HepG2 (cell line): Measurements from ENCODE around the gene MXD1. TPM values are rescaled to one million over a fixed set of nuclear protein-coding genes. Genes with fewer than 3 reads are reported as not detected.

Experiments used
- ATAC-seq: fragments of 200-7000 bp; cut with Tn5 transposase; 3 replicates; pipeline ENCODE4 v1.9.1; 2020; ENCODE audit warnings: mild to moderate bottlenecking, moderate library complexity
- BruUV-seq: library from RNA; stranded (reverse); fragments of 400-500 nt; replicated peaks from 2 replicates; lab custom pipeline; 2021; lab: Mats Ljungman, UMichigan
- CTCF ChIA-PET: fragments of 300-600 bp; formaldehyde crosslinking; extraction: SDS; loops from one replicate; lab custom pipeline; 2021; ENCODE audit warnings: low total read pairs, inconsistent platforms, low intra/inter-chr PET ratio; lab: Yijun Ruan, JAX
- POLR2A ChIA-PET: fragments of 350-600 bp; sonication (Branson Sonifier 250); formaldehyde crosslinking; loops from one replicate; lab custom pipeline; 2020; ENCODE audit warnings: antibody characterized with exemption, inconsistent platforms; lab: Yijun Ruan, JAX
- DNase-seq: peaks from one replicate; pipeline ENCODE4 v3.0.0-alpha.2; 2015; ENCODE audit warnings: low spot score
- FAIRE-seq: peaks from 3 replicates; lab custom pipeline; 2011; peaks lifted over from hg19 to GRCh38; lab: Jason Lieb, UNC
- H2AFZ ChIP-seq: one replicate; pipeline ENCODE4 v1.6.1; 2011; ENCODE audit warnings: low read length, inconsistent platforms
- H3K27ac ChIP-seq: fragments of 300-600 bp; 3 replicates; pipeline ENCODE4 v1.8.0; 2011; ENCODE audit warnings: mixed run types, mild to moderate bottlenecking, mixed read lengths, low read length, inconsistent platforms; ENCODE audit not compliant: insufficient read depth; ENCODE audit errors: extremely low read length
- H3K27me3 ChIP-seq, 2 experiments: fragments of 200-600 bp in 1 of 2; 2 replicates in 1 of 2; 3 replicates in 1 of 2; pipeline versions ENCODE4 v1.6.0 to v1.8.0; 2011; ENCODE audit warnings: low read length in 2 of 2, mild to moderate bottlenecking in 2 of 2, moderate library complexity in 2 of 2, inconsistent platforms in 1 of 2; ENCODE audit not compliant: insufficient read depth in 2 of 2, control insufficient read depth in 1 of 2
- H3K36me3 ChIP-seq, 2 experiments: fragments of 200-600 bp in 1 of 2; replicated peaks in 1 of 2; 2 replicates in 1 of 2; 3 replicates in 1 of 2; pipeline versions ENCODE4 v1.5.1 to v1.8.0; 2011; ENCODE audit warnings: low read length in 2 of 2, inconsistent platforms in 1 of 2; ENCODE audit not compliant: insufficient read depth in 2 of 2, control insufficient read depth in 1 of 2
- H3K4me1 ChIP-seq: 2 replicates; pipeline ENCODE4 v1.5.1; 2012; ENCODE audit warnings: low read length, inconsistent platforms; ENCODE audit not compliant: insufficient read depth
- H3K4me2 ChIP-seq: 2 replicates; pipeline ENCODE4 v1.6.0; 2011; ENCODE audit warnings: low read depth, low read length, inconsistent platforms
- H3K4me3 ChIP-seq, 3 experiments: fragments of 200-600 bp in 1 of 3; sonication (generic), shearing (Covaris generic) in 1 of 3; replicated peaks in 1 of 3; 2 replicates each; pipeline ENCODE4 v1.5.1; 2011 to 2016; ENCODE audit warnings: low read length in 3 of 3, inconsistent platforms in 2 of 3, low read depth in 2 of 3, mild to moderate bottlenecking in 2 of 3, control low read depth in 1 of 3, mixed read lengths in 1 of 3; ENCODE audit not compliant: insufficient read depth in 1 of 3
- H3K79me2 ChIP-seq: one replicate; pipeline ENCODE4 v1.6.1; 2011; ENCODE audit warnings: low read length, inconsistent platforms; ENCODE audit not compliant: insufficient read depth
- H3K9ac ChIP-seq: 2 replicates; pipeline ENCODE4 v1.6.0; 2011; ENCODE audit warnings: mild to moderate bottlenecking, low read depth, low read length, inconsistent platforms; ENCODE audit not compliant: insufficient read depth
- H3K9me3 ChIP-seq: 2 replicates; pipeline ENCODE4 v1.5.1; 2012; ENCODE audit warnings: mild to moderate bottlenecking, low read length
- H4K20me1 ChIP-seq: 2 replicates; pipeline ENCODE4 v1.6.0; 2011; ENCODE audit warnings: inconsistent platforms, mild to moderate bottlenecking, low read length, moderate library complexity; ENCODE audit not compliant: insufficient read depth
- MAFF ChIP-seq: IDR thresholded peaks from 2 replicates; pipeline ENCODE4 v1.6.1; 2011; ENCODE audit warnings: low read depth, low read length, improper control_type of control experiment
- SMARCE1 ChIP-seq: fragments of 450-650 bp; IDR thresholded peaks from 2 replicates; pipeline ENCODE4 v1.6.1; 2017; ENCODE audit warnings: borderline replicate concordance
- TEAD2 ChIP-seq: sonication (generic); formaldehyde crosslinking; IDR thresholded peaks from 2 replicates; pipeline ENCODE4 v1.9.0; 2021; ENCODE audit warnings: missing genetic modification reagents
- WGBS: methylation state at CpG from one replicate; pipeline ENCODE4 v1.1.6; 2017; ENCODE audit warnings: low lambda C conversion rate; 5-methylcytosine and 5-hydroxymethylcytosine counted together
- in situ Hi-C: cut with HindIII; loops from 2 replicates; pipeline ENCODE4 v1.10.0; 2017; ENCODE audit warnings: low pct_unique_long_range_greater_than_20kb; ENCODE audit not compliant: extremely low pct_ligation_motif_present
- intact Hi-C: fragments of 100-400 bp; cut with micrococcal nuclease; formaldehyde crosslinking; loops from one replicate; pipeline ENCODE4 v1.10.0; 2022; ENCODE audit not compliant: unreplicated experiment
- polyA plus RNA-seq, 8 experiments: library from polyadenylated mRNA; depleted of rRNA in 3 of 8; stranded (reverse) in 7 of 8; unstranded in 1 of 8; fragments of >200 nt; fragmentation: Illumina TruSeq in 4 of 8; extraction: Trizol in 4 of 8; gene quantifications; 2 replicates each; pipeline versions ENCODE4 v1.2.1 to v1.2.3, GENCODE V29; 2011 to 2016; ENCODE audit warnings: low read depth in 4 of 8, missing spikeins in 1 of 8, mixed read lengths in 1 of 8; ENCODE audit not compliant: insufficient read depth in 1 of 8
- total RNA-seq, 5 experiments: library from RNA; depleted of rRNA; stranded (reverse); fragments of >200 nt; fragmentation: Illumina TruSeq; extraction: Trizol; gene quantifications; 2 replicates each; pipeline ENCODE4 v1.2.3, GENCODE V29; 2016; ENCODE audit warnings: low read depth in 1 of 5
- TF ChIP-seq, protein P1 (sequence below): sonication (generic); formaldehyde crosslinking; IDR thresholded peaks from 2 replicates; pipeline ENCODE4 v1.4.0; 2020; ENCODE audit warnings: low read depth, mild to moderate bottlenecking, missing genetic modification reagents
- TF ChIP-seq, protein P2 (sequence below): IDR thresholded peaks from 2 replicates; pipeline ENCODE4 v1.6.1; 2016; ENCODE audit warnings: low read depth, borderline replicate concordance
- TF ChIP-seq, protein P3 (sequence below): sonication (generic); formaldehyde crosslinking; IDR thresholded peaks from 2 replicates; pipeline ENCODE4 v1.5.0; 2020; ENCODE audit warnings: mild to moderate bottlenecking, missing genetic modification reagents

The MXD1 gene
- total and polyA plus RNA-seq, 2 of the 13 experiments (the other 11 are each of a cell fraction or from before 2014, with no cell fraction given): 6.4 to 14.9 TPM

DNA sequence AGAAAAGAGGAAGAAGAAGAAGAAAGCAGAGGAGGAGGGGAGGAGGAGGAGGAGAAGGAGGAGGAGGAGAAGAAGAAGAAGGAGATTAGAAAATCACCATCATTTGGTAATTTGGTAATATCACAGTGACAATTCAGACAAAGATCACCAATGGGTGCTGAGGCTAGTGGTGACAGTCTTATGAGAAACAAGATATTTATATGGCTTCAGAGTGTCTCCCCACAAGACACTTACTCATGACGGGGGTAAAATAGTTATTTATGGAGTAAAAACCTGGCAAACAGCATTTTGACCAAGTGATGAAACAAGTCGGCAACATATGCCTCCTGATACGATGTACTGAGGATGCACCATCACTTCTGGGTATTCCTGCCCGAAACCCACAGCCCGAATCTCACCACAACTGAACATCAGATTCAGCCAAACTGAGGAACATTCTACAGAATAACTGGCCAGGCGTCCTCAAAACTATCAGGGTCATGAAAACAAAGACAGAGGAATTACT is 41.6 kb downstream of the MXD1 start:
- BruUV-seq: no TSS peak

More for the DNA sequence above, 41.6 kb downstream of the MXD1 start:
- Histone ChIP-seq H3K79me2 (no peaks in the 10 kb centered on the region), H3K4me3 (no peak overlapping the region), H3K9ac (no peak overlapping the region), H3K27ac (no peak overlapping the region), H4K20me1 (no peaks in the 10 kb centered on the region), H2AFZ (no peak overlapping the region), H3K36me3 (no peaks in the 10 kb centered on the region), H3K4me1 (peaks cover 31% of the 10 kb centered on the region), H3K27me3 (peaks cover 0 to 25% of the 10 kb centered on the region in 2 experiments; a peak in 2 of 5 replicates), H3K9me3 (no peaks in the 10 kb centered on the region), H3K4me2 (no peak overlapping the region)
- ChIA-PET POLR2A (interaction anchor here (3.3 kb wide), 1 partner anchor 42 kb away, joined by 20 read pairs; the partner anchor contains the start of gene MXD1), CTCF (no interaction called here)
- DNase-seq (no peak), ATAC-seq (no peak), FAIRE-seq (no peak)
- WGBS: 32% methylated on average over 6 of the region's 6 CpGs
- intact Hi-C loops (no loop called here), in situ Hi-C loops (no loop called here)
- TF ChIP-seq MAFF: no peak
- no peak for TF ChIP-seq SMARCE1
- TF ChIP-seq TEAD2 (CRISPR knock-in tag): no peak
- TF ChIP-seq, protein P1, sequence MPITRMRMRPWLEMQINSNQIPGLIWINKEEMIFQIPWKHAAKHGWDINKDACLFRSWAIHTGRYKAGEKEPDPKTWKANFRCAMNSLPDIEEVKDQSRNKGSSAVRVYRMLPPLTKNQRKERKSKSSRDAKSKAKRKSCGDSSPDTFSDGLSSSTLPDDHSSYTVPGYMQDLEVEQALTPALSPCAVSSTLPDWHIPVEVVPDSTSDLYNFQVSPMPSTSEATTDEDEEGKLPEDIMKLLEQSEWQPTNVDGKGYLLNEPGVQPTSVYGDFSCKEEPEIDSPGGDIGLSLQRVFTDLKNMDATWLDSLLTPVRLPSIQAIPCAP (CRISPR knock-in tag): no peak
- TF ChIP-seq, protein P2, sequence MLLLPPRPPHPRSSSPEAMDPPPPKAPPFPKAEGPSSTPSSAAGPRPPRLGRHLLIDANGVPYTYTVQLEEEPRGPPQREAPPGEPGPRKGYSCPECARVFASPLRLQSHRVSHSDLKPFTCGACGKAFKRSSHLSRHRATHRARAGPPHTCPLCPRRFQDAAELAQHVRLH (CRISPR knock-in tag): no peak
- TF ChIP-seq, protein P3, sequence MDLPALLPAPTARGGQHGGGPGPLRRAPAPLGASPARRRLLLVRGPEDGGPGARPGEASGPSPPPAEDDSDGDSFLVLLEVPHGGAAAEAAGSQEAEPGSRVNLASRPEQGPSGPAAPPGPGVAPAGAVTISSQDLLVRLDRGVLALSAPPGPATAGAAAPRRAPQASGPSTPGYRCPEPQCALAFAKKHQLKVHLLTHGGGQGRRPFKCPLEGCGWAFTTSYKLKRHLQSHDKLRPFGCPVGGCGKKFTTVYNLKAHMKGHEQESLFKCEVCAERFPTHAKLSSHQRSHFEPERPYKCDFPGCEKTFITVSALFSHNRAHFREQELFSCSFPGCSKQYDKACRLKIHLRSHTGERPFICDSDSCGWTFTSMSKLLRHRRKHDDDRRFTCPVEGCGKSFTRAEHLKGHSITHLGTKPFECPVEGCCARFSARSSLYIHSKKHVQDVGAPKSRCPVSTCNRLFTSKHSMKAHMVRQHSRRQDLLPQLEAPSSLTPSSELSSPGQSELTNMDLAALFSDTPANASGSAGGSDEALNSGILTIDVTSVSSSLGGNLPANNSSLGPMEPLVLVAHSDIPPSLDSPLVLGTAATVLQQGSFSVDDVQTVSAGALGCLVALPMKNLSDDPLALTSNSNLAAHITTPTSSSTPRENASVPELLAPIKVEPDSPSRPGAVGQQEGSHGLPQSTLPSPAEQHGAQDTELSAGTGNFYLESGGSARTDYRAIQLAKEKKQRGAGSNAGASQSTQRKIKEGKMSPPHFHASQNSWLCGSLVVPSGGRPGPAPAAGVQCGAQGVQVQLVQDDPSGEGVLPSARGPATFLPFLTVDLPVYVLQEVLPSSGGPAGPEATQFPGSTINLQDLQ: no peak
